Activated T-cell treated with anti-CD3 and anti-CD28 coated beads, Interleukin-2, amount 50 U/mL, for 24 hours (primary cell): Measurements from ENCODE around the gene MOXD1.
"Not testable (repeated sequence)": the region's sequence is repeated elsewhere in the genome, so short reads cannot be mapped to it uniquely, and the experiment has no call there.

Experiments
- DNase-seq: peaks from one replicate; pipeline ENCODE4 v3.0.0-alpha.2; 2020
- H3K27ac Mint-ChIP-seq: 2 replicates; pipeline ENCODE4 v1.8.0; 2020; ENCODE audit warnings: mild to moderate bottlenecking, mixed read lengths
- H3K27me3 Mint-ChIP-seq: 2 replicates; pipeline ENCODE4 v1.8.0; 2020; ENCODE audit warnings: mixed read lengths
- H3K36me3 Mint-ChIP-seq: 2 replicates; pipeline ENCODE4 v1.8.0; 2020; ENCODE audit warnings: low read depth, mixed read lengths
- H3K4me1 Mint-ChIP-seq: 2 replicates; pipeline ENCODE4 v1.8.0; 2020; ENCODE audit warnings: low read depth, mixed read lengths
- H3K4me3 Mint-ChIP-seq: 2 replicates; pipeline ENCODE4 v1.8.0; 2020; ENCODE audit warnings: mild to moderate bottlenecking, moderate library complexity, mixed read lengths
- H3K9me3 Mint-ChIP-seq: 2 replicates; pipeline ENCODE4 v1.8.0; 2020; ENCODE audit warnings: mixed read lengths

MOXD1 gene

DNA sequence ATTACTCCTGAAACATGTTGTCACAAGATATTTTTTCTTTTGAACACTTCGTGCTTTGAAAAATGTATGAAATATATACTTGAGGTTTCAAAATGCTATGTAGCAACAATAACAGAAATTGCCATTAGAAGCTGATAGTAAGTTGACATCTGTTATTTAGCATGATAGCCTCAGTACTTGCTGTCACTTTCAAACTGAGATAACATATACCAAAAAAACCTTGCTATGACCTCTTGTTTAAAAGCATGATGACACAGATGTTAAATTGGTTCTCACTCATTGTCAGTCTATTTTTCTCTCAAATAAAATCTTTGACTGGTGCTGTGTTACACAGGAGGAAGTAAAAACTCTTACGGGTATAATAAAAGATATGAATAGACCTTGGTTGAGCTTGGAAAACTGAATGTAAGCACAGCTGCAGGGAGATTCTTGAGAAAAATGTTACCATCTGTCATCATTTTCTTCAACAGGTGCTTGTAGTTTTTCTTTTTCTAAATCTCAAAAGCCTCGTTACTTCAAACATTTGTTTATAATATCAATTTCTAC is 18.6 kb downstream of the MOXD1 start:
- no peak for DNase-seq
- Mint-ChIP-seq H3K4me1 (no peaks in the 10 kb centered on the region), H3K36me3 (no peaks in the 10 kb centered on the region), H3K27me3 (peaks cover 45% of the 10 kb centered on the region), H3K9me3 (no peaks in the 10 kb centered on the region), H3K27ac (no peak overlapping the region), H3K4me3 (no peak overlapping the region)

DNA sequence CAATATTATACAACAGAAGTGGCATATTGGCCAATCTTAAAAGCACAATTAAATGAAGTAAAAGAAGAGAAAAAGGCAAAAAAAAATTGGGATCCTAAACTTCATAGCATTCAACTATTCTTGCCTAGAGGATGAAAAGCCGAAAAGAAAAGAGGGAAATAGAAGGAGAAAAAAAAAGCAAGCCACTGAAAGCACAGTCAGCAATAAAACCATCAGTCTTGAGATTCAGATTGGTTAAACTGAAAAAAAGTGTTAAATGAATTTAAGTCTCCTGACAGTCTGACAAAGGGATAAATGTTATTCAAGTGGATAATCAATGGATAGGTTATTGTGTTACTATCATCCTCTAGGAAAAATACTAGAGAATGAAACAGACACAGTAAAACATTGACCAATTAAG is 19.9 kb downstream of the MOXD1 start:
- no peaks in the 10 kb centered on the region for H3K9me3 Mint-ChIP-seq
- no peaks in the 10 kb centered on the region for H3K36me3 Mint-ChIP-seq
- DNase-seq = no peak
- no peak overlapping the region for H3K27ac Mint-ChIP-seq
- no peaks in the 10 kb centered on the region for H3K4me1 Mint-ChIP-seq
- peaks cover 52% of the 10 kb centered on the region for H3K27me3 Mint-ChIP-seq
- H3K4me3 Mint-ChIP-seq = no peak overlapping the region

- no peaks in the 10 kb centered on the region for H3K36me3 Mint-ChIP-seq
- no peak overlapping the region for H3K4me3 Mint-ChIP-seq
- H3K4me1 Mint-ChIP-seq = no peaks in the 10 kb centered on the region
- no peaks in the 10 kb centered on the region for H3K9me3 Mint-ChIP-seq
- H3K27ac Mint-ChIP-seq = no peak overlapping the region
- no peak for DNase-seq
- H3K27me3 Mint-ChIP-seq = peaks cover 55% of the 10 kb centered on the region
These were observed 20.8 kb downstream of the MOXD1 start for GRCh38 chr6:132380358-132381029.

DNA sequence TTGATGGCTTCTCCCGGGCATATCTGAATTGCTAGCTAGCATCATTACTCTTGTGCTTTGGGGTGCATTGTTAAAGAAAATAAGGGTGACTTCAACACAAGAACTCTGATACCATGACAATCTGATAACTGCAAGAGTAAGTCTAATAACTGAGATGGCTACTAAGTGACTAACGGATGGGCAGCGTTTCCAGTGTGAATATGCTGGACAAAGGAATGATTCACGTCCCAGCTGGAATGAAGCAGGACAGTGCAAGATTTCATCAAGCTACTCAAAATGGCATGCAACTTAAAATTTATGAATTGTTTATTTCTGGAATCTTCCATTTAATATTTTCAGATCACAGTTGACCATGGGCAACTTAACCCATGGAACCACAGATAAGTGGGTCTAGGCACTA is 31.7 kb downstream of the MOXD1 start:
- no peak overlapping the region for H3K27ac Mint-ChIP-seq
- no peaks in the 10 kb centered on the region for H3K9me3 Mint-ChIP-seq
- H3K27me3 Mint-ChIP-seq = peaks cover 37% of the 10 kb centered on the region
- H3K36me3 Mint-ChIP-seq = no peaks in the 10 kb centered on the region
- H3K4me1 Mint-ChIP-seq = peaks cover 16% of the 10 kb centered on the region
- H3K4me3 Mint-ChIP-seq = no peak overlapping the region
- no peak for DNase-seq

- no peaks in the 10 kb centered on the region for H3K36me3 Mint-ChIP-seq
- no peak overlapping the region for H3K4me3 Mint-ChIP-seq
- no peak for DNase-seq
- H3K9me3 Mint-ChIP-seq = no peaks in the 10 kb centered on the region
- peaks cover 41% of the 10 kb centered on the region for H3K27me3 Mint-ChIP-seq
- H3K27ac Mint-ChIP-seq = no peak overlapping the region
- H3K4me1 Mint-ChIP-seq = peaks cover 16% of the 10 kb centered on the region
These were observed 32.3 kb downstream of the MOXD1 start for GRCh38 chr6:132368916-132369481.

- no peak for DNase-seq
- H3K27me3 Mint-ChIP-seq = peaks cover 41% of the 10 kb centered on the region
- H3K9me3 Mint-ChIP-seq = no peaks in the 10 kb centered on the region
- no peaks in the 10 kb centered on the region for H3K36me3 Mint-ChIP-seq
- H3K4me1 Mint-ChIP-seq = peaks cover 25% of the 10 kb centered on the region
- H3K27ac Mint-ChIP-seq = peak overlapping the region; percentile 22
- H3K4me3 Mint-ChIP-seq = no peak overlapping the region
These were observed 35.9 kb downstream of the MOXD1 start for GRCh38 chr6:132365281-132365907.

- Mint-ChIP-seq H3K4me1 (peaks cover 25% of the 10 kb centered on the region), H3K4me3 (no peak overlapping the region), H3K27me3 (peaks cover 43% of the 10 kb centered on the region), H3K9me3 (no peaks in the 10 kb centered on the region), H3K36me3 (no peaks in the 10 kb centered on the region), H3K27ac (no peak overlapping the region)
- no peak for DNase-seq
These were observed 36.8 kb downstream of the MOXD1 start for GRCh38 chr6:132364306-132365074.

DNA sequence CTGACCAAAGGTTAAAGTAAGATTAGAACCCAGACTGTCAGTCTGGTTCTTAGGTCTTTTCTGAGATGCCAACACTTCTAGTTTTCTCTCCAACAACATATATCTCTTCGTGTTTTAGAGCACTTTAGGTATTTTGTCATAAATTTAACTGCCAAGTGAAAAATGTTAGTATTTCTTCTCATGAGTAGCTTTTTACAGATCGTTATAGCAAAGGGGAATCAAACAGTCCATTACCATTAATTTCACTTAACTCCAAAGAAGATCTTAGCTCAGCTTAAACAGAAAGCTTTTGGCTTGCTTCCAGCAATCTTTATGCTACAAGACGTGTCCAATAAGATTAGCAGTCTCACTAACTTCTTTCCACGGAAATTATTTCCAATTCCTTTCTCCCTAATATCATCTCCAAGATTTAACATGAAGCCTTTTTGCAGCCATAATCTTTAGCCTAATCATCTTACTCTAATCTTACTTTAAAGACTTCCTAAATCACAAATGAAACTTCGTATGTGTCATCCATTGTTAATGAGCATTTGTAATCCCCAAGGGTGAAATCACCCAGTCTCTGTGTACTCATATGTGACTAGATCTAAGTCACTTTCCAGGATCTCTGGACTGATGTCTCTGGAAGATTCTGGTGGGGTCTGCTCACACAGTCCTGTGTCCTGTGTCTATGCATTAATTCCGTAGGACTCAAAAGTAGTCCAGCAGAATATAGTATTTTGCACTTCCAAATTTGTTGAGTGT is 38.7 kb downstream of the MOXD1 start:
- no peaks in the 10 kb centered on the region for H3K36me3 Mint-ChIP-seq
- H3K27me3 Mint-ChIP-seq = peaks cover 30% of the 10 kb centered on the region
- H3K4me3 Mint-ChIP-seq = no peak overlapping the region
- no peak overlapping the region for H3K27ac Mint-ChIP-seq
- peaks cover 25% of the 10 kb centered on the region for H3K4me1 Mint-ChIP-seq
- no peaks in the 10 kb centered on the region for H3K9me3 Mint-ChIP-seq
- no peak for DNase-seq

- Mint-ChIP-seq H3K4me1 (peaks cover 24% of the 10 kb centered on the region), H3K27ac (no peak overlapping the region), H3K4me3 (no peak overlapping the region), H3K36me3 (no peaks in the 10 kb centered on the region), H3K9me3 (no peaks in the 10 kb centered on the region), H3K27me3 (peaks cover 23% of the 10 kb centered on the region)
- no peak for DNase-seq
These were observed 40.2 kb downstream of the MOXD1 start for GRCh38 chr6:132361101-132361500.

DNA sequence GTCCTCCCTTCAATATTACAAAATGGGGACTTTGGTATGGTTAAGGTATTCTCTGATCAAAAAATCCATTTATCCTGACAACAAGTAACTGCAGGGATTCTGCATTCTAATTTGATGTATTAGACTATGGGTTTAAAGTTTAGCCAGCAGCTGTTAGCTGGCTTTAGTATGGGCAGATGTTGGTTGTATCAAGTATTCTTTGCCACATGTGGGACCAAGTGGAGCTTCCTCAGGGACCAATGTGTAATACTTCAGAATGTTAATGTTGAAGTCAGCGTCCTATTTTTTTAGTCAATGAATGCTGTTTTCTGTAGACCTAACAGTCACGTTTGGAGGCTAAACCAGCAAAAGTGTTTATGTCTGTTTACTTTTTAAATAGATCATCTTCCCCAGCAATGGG is 41.4 kb downstream of the MOXD1 start:
- Mint-ChIP-seq H3K4me3 (no peak overlapping the region), H3K27me3 (peaks cover 23% of the 10 kb centered on the region), H3K9me3 (no peaks in the 10 kb centered on the region), H3K4me1 (peaks cover 19% of the 10 kb centered on the region), H3K27ac (no peak overlapping the region), H3K36me3 (no peaks in the 10 kb centered on the region)
- no peak for DNase-seq

DNA sequence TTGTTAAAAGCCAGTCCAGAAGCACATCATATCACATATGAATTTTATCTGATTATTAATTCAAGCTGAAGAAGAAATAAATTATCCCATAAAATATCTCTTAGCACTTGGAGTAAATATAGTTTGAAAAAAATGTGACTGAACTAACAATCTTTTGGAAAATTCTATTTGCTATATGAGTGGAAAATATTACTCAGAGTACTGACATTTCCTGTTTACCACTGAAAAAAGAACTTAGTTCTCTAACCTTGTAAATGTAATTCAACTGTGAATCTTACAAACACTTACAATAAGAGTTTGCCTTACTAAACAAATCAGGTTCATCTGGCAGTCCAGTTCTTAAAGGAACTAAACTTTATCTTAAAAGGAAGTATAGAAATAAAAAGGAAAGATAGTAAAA is 44.2 kb downstream of the MOXD1 start:
- no peaks in the 10 kb centered on the region for H3K9me3 Mint-ChIP-seq
- no peak for DNase-seq
- no peak overlapping the region for H3K27ac Mint-ChIP-seq
- peaks cover 22% of the 10 kb centered on the region for H3K27me3 Mint-ChIP-seq
- H3K36me3 Mint-ChIP-seq = no peaks in the 10 kb centered on the region
- peaks cover 26% of the 10 kb centered on the region for H3K4me1 Mint-ChIP-seq
- no peak overlapping the region for H3K4me3 Mint-ChIP-seq

DNA sequence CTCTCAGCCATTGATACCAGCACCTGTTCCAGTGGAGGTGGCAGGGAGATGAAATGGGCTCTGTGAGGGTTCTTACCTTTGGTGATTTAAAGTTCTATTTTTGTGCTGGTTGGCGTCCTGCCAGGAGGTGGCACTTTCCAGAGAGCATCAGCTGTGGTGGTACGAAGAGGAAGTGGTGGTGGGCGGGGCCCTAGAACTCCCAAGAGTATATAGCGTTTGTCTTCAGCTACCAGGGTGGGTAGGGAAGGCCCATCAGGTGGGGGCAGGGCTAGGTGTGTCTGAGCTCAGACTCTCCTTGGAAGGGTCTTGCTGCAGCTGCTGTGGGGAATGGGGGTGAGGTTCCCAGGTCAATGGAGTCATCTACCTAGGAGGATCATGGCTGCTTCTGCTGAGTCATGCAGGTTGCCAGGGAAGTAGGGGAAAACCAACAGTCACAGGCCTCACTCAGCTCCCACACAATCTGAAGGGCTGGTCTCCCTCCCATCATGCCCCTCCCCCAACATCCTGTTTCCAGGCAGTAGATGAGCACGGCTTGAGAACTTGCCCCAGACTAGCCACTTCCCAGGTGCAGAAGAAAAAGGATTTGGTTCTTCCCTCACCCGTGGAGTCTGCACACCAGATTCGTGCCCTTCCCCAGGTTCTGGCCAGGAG is 46.6 kb downstream of the MOXD1 start:
- H3K4me1 Mint-ChIP-seq = peaks cover 28% of the 10 kb centered on the region
- no peak overlapping the region for H3K4me3 Mint-ChIP-seq
- H3K27ac Mint-ChIP-seq = no peak overlapping the region
- H3K27me3 Mint-ChIP-seq = peaks cover 13% of the 10 kb centered on the region
- H3K9me3 Mint-ChIP-seq = no peaks in the 10 kb centered on the region
- peak; percentile 39 for DNase-seq
- no peaks in the 10 kb centered on the region for H3K36me3 Mint-ChIP-seq

DNA sequence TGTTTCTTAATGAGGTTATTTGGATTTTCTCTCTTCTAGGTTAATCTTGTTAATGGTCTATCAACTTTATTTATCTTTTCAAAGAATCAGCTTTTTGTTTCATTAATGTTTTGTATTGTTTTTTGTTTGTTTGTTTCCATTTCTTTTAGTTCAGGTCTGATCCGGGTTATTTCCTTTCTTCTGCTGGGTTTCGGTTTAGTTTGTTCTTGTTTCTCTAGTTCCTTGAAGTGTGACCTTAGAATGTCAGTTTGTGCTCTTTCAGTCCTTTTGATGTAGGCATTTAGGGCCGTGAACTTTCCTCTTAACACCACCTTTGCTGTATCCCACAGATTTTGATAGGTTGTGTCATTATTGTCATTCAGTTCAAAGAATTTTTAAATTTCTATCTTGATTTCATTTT is 49.3 kb downstream of the MOXD1 start:
- not testable (repeated sequence) for H3K27ac Mint-ChIP-seq, H3K9me3 Mint-ChIP-seq, H3K36me3 Mint-ChIP-seq, H3K4me3 Mint-ChIP-seq, DNase-seq
- Mint-ChIP-seq H3K4me1 (peaks cover 25% of the 10 kb centered on the region), H3K27me3 (peaks cover 16% of the 10 kb centered on the region)

- Mint-ChIP-seq H3K36me3 (no peaks in the 10 kb centered on the region), H3K4me3 (no peak overlapping the region), H3K9me3 (no peaks in the 10 kb centered on the region), H3K27me3 (peaks cover 19% of the 10 kb centered on the region), H3K4me1 (peaks cover 9% of the 10 kb centered on the region), H3K27ac (no peak overlapping the region)
- DNase-seq = no peak
These were observed 53.0 kb downstream of the MOXD1 start for GRCh38 chr6:132348231-132348630.
